Stimulated activated memory B cell treated with anti-CD40 and anti-IgM and Interleukin-4, amounts not matched to agents 10 μg/mL and 1 μg/mL and 100 μg/mL, for 72 hours (primary cell): ENCODE measurements around the gene CRHR2.
A peak's percentile ranks its signal among the peaks of the same experiment; 100 is the strongest.

Source experiments
- ATAC-seq: fragments of 150-1000 bp; cut with Tn5 transposase; 2 replicates; pipeline ENCODE4 v1.10.0; 2021
- H3K27ac Mint-ChIP-seq: one replicate; pipeline ENCODE4 v1.8.0; 2022; ENCODE audit warnings: mild to moderate bottlenecking, mixed read lengths
- H3K27me3 Mint-ChIP-seq: one replicate; pipeline ENCODE4 v1.8.0; 2022; ENCODE audit warnings: mixed read lengths
- H3K36me3 Mint-ChIP-seq: one replicate; pipeline ENCODE4 v1.8.0; 2022; ENCODE audit warnings: mixed read lengths
- H3K4me1 Mint-ChIP-seq: one replicate; pipeline ENCODE4 v1.8.0; 2022; ENCODE audit warnings: mixed read lengths
- H3K4me3 Mint-ChIP-seq: one replicate; pipeline ENCODE4 v1.8.0; 2022; ENCODE audit warnings: mild to moderate bottlenecking, moderate library complexity, mixed read lengths
- H3K9me3 Mint-ChIP-seq: one replicate; pipeline ENCODE4 v1.8.0; 2022; ENCODE audit warnings: mixed read lengths

Gene CRHR2

GRCh38 chr7:30656006-30656957 lies 26.0 kb downstream of the CRHR2 start:
- no peak overlapping the region for H3K4me3 Mint-ChIP-seq
- H3K9me3 Mint-ChIP-seq, result peaks cover 2% of the 10 kb centered on the region
- no peaks in the 10 kb centered on the region for H3K36me3 Mint-ChIP-seq
- ATAC-seq, result no peak
- no peaks in the 10 kb centered on the region for H3K4me1 Mint-ChIP-seq
- no peaks in the 10 kb centered on the region for H3K27me3 Mint-ChIP-seq
- no peak overlapping the region for H3K27ac Mint-ChIP-seq

GRCh38 chr7:30655096-30655970 lies 26.9 kb downstream of the CRHR2 start:
- H3K27ac Mint-ChIP-seq, result no peak overlapping the region
- no peak for ATAC-seq
- H3K36me3 Mint-ChIP-seq, result no peaks in the 10 kb centered on the region

GRCh38 chr7:30654296-30655090 lies 27.8 kb downstream of the CRHR2 start:
- Mint-ChIP-seq H3K4me1 (no peaks in the 10 kb centered on the region), H3K27ac (no peak overlapping the region), H3K36me3 (no peaks in the 10 kb centered on the region), H3K9me3 (peaks cover 2% of the 10 kb centered on the region), H3K27me3 (no peaks in the 10 kb centered on the region), H3K4me3 (no peak overlapping the region)
- no peak for ATAC-seq

More at GRCh38 chr7:30655096-30655970, 26.9 kb downstream of the CRHR2 start:
- Mint-ChIP-seq H3K4me1 (no peaks in the 10 kb centered on the region), H3K4me3 (no peak overlapping the region), H3K9me3 (peaks cover 2% of the 10 kb centered on the region), H3K27me3 (no peaks in the 10 kb centered on the region)

- Mint-ChIP-seq H3K36me3 (no peaks in the 10 kb centered on the region), H3K9me3 (peaks cover 2% of the 10 kb centered on the region), H3K4me1 (no peaks in the 10 kb centered on the region), H3K4me3 (no peak overlapping the region), H3K27me3 (no peaks in the 10 kb centered on the region), H3K27ac (no peak overlapping the region)
- ATAC-seq, result no peak
These were observed 29.3 kb downstream of the CRHR2 start for GRCh38 chr7:30652698-30653641.

GRCh38 chr7:30652132-30652531 lies 30.1 kb downstream of the CRHR2 start:
- Mint-ChIP-seq H3K36me3 (no peaks in the 10 kb centered on the region), H3K27me3 (no peaks in the 10 kb centered on the region), H3K27ac (no peak overlapping the region), H3K9me3 (no peaks in the 10 kb centered on the region), H3K4me3 (no peak overlapping the region), H3K4me1 (no peaks in the 10 kb centered on the region)
- ATAC-seq, result no peak

GRCh38 chr7:30650421-30650808 lies 31.8 kb downstream of the CRHR2 start:
- Mint-ChIP-seq H3K27ac (no peak overlapping the region), H3K27me3 (no peaks in the 10 kb centered on the region), H3K4me1 (no peaks in the 10 kb centered on the region), H3K4me3 (no peak overlapping the region), H3K36me3 (peaks cover 5% of the 10 kb centered on the region), H3K9me3 (no peaks in the 10 kb centered on the region)
- ATAC-seq, result no peak

GRCh38 chr7:30649717-30650420 lies 32.4 kb downstream of the CRHR2 start:
- Mint-ChIP-seq H3K4me1 (no peaks in the 10 kb centered on the region), H3K36me3 (peaks cover 10% of the 10 kb centered on the region), H3K9me3 (no peaks in the 10 kb centered on the region), H3K27me3 (no peaks in the 10 kb centered on the region), H3K4me3 (no peak overlapping the region), H3K27ac (no peak overlapping the region)
- ATAC-seq, result no peak

GRCh38 chr7:30648744-30649540 lies 33.3 kb downstream of the CRHR2 start:
- H3K9me3 Mint-ChIP-seq, result no peaks in the 10 kb centered on the region
- ATAC-seq, result no peak
- no peak overlapping the region for H3K27ac Mint-ChIP-seq
- H3K36me3 Mint-ChIP-seq, result peaks cover 16% of the 10 kb centered on the region
- H3K4me1 Mint-ChIP-seq, result no peaks in the 10 kb centered on the region
- H3K4me3 Mint-ChIP-seq, result no peak overlapping the region
- H3K27me3 Mint-ChIP-seq, result no peaks in the 10 kb centered on the region

- no peak overlapping the region for H3K4me3 Mint-ChIP-seq
- H3K9me3 Mint-ChIP-seq, result no peaks in the 10 kb centered on the region
- H3K36me3 Mint-ChIP-seq, result peaks cover 20% of the 10 kb centered on the region
- no peaks in the 10 kb centered on the region for H3K4me1 Mint-ChIP-seq
- no peaks in the 10 kb centered on the region for H3K27me3 Mint-ChIP-seq
- H3K27ac Mint-ChIP-seq, result no peak overlapping the region
- ATAC-seq, result no peak
These were observed 34.5 kb downstream of the CRHR2 start for GRCh38 chr7:30647589-30648364.

- H3K36me3 Mint-ChIP-seq, result peaks cover 20% of the 10 kb centered on the region
These were observed 36.1 kb downstream of the CRHR2 start for GRCh38 chr7:30646154-30646553.

GRCh38 chr7:30645661-30646060 lies 36.6 kb downstream of the CRHR2 start:
- no peak overlapping the region for H3K27ac Mint-ChIP-seq
- no peaks in the 10 kb centered on the region for H3K27me3 Mint-ChIP-seq
- no peaks in the 10 kb centered on the region for H3K9me3 Mint-ChIP-seq

More at GRCh38 chr7:30646154-30646553, 36.1 kb downstream of the CRHR2 start:
- Mint-ChIP-seq H3K27me3 (no peaks in the 10 kb centered on the region), H3K4me3 (no peak overlapping the region), H3K4me1 (no peaks in the 10 kb centered on the region), H3K9me3 (no peaks in the 10 kb centered on the region), H3K27ac (no peak overlapping the region)
- peak; percentile 12 for ATAC-seq

GRCh38 chr7:30644286-30644955 lies 37.8 kb downstream of the CRHR2 start:
- Mint-ChIP-seq H3K4me3 (no peak overlapping the region), H3K27me3 (no peaks in the 10 kb centered on the region), H3K4me1 (no peaks in the 10 kb centered on the region), H3K27ac (no peak overlapping the region), H3K9me3 (no peaks in the 10 kb centered on the region), H3K36me3 (peaks cover 20% of the 10 kb centered on the region)
- no peak for ATAC-seq

More at GRCh38 chr7:30645661-30646060, 36.6 kb downstream of the CRHR2 start:
- Mint-ChIP-seq H3K36me3 (peaks cover 20% of the 10 kb centered on the region), H3K4me3 (no peak overlapping the region), H3K4me1 (no peaks in the 10 kb centered on the region)
- no peak for ATAC-seq
